GM23338 (cell line): ENCODE measurements around the gene MAP3K13. TPM values are rescaled to one million over a fixed set of nuclear protein-coding genes. Genes with fewer than 3 reads are reported as not detected.

Experiments
- ATAC-seq: fragments of 200-7000 bp; cut with Tn5 transposase; 3 replicates; pipeline ENCODE4 v1.9.1; 2020
- DNase-seq: peaks from one replicate; pipeline ENCODE4 v3.0.0-alpha.2; 2015; ENCODE audit warnings: low spot score
- H2AFZ ChIP-seq: fragments of 200-600 bp; sonication (generic); 2 replicates; pipeline ENCODE4 v1.8.0; 2016; ENCODE audit warnings: antibody characterized with exemption, mild to moderate bottlenecking, moderate library complexity
- H3F3A ChIP-seq: fragments of 200-600 bp; sonication (generic); replicated peaks from 2 replicates; pipeline ENCODE4 v1.8.0; 2017; ENCODE audit warnings: antibody characterized with exemption, mixed run types, low read depth
- H3K27ac ChIP-seq: fragments of 200-600 bp; sonication (generic); 2 replicates; pipeline ENCODE4 v1.6.1; 2016; ENCODE audit warnings: low read depth
- H3K27me3 ChIP-seq: fragments of 200-600 bp; sonication (generic); 2 replicates; pipeline ENCODE4 v1.8.0; 2016; ENCODE audit warnings: mild to moderate bottlenecking, mixed run types, moderate library complexity; ENCODE audit not compliant: insufficient read depth
- H3K36me3 ChIP-seq: fragments of 200-600 bp; sonication (generic); 2 replicates; pipeline ENCODE4 v1.8.0; 2016; ENCODE audit warnings: mild to moderate bottlenecking; ENCODE audit not compliant: insufficient read depth
- H3K4me1 ChIP-seq: fragments of 200-600 bp; sonication (generic); 2 replicates; pipeline ENCODE4 v1.8.0; 2016; ENCODE audit warnings: mild to moderate bottlenecking, moderate library complexity; ENCODE audit not compliant: insufficient read depth
- H3K4me2 ChIP-seq: fragments of 200-600 bp; sonication (generic); 2 replicates; pipeline ENCODE4 v1.7.1; 2017; ENCODE audit warnings: mixed run types
- H3K4me3 ChIP-seq: fragments of 200-600 bp; sonication (generic); 2 replicates; pipeline ENCODE4 v1.6.1; 2016; ENCODE audit warnings: mixed run types
- H3K79me2 ChIP-seq: fragments of 200-600 bp; sonication (generic); replicated peaks from 2 replicates; pipeline ENCODE4 v1.8.0; 2017; ENCODE audit warnings: mild to moderate bottlenecking; ENCODE audit not compliant: insufficient read depth
- H3K9me2 ChIP-seq: fragments of 200-600 bp; sonication (generic); 2 replicates; pipeline ENCODE4 v1.8.0; 2017; ENCODE audit not compliant: insufficient read depth
- H4K20me1 ChIP-seq: fragments of 200-600 bp; sonication (generic); replicated peaks from 2 replicates; pipeline ENCODE4 v1.8.0; 2017; ENCODE audit warnings: mild to moderate bottlenecking; ENCODE audit not compliant: insufficient read depth
- H3K27ac Mint-ChIP-seq: 2 replicates; pipeline ENCODE4 v1.8.0; 2020; ENCODE audit warnings: inconsistent platforms, mild to moderate bottlenecking, moderate library complexity, mixed read lengths
- H3K27me3 Mint-ChIP-seq: 3 replicates; pipeline ENCODE4 v1.8.0; 2022; ENCODE audit warnings: low read depth, mild to moderate bottlenecking, moderate library complexity, mixed read lengths, inconsistent platforms; ENCODE audit not compliant: insufficient read depth, poor library complexity
- H3K36me3 Mint-ChIP-seq: 3 replicates; pipeline ENCODE4 v1.8.0; 2021; ENCODE audit warnings: low read depth, mild to moderate bottlenecking, inconsistent platforms, moderate library complexity, mixed read lengths
- H3K4me1 Mint-ChIP-seq: 3 replicates; pipeline ENCODE4 v1.8.0; 2020; ENCODE audit warnings: mild to moderate bottlenecking, inconsistent platforms, mixed read lengths
- H3K4me3 Mint-ChIP-seq: 3 replicates; pipeline ENCODE4 v1.8.0; 2021; ENCODE audit warnings: moderate library complexity, mild to moderate bottlenecking, inconsistent platforms, mixed read lengths
- H3K9me3 Mint-ChIP-seq: 3 replicates; pipeline ENCODE4 v1.8.0; 2020; ENCODE audit warnings: moderate library complexity, mild to moderate bottlenecking, inconsistent platforms, mixed read lengths
- CREB1 ChIP-seq: fragments of 250-450 bp; sonication (Bioruptor Pico); IDR thresholded peaks from 2 replicates; pipeline ENCODE4 v1.5.0; 2020; ENCODE audit warnings: low read depth, mild to moderate bottlenecking, moderate library complexity
- EZH2 ChIP-seq: fragments of 200-600 bp; sonication (generic); IDR thresholded peaks from one replicate; pipeline ENCODE4 v1.8.0; 2017; ENCODE audit warnings: antibody characterized with exemption, mild to moderate bottlenecking, low read depth; ENCODE audit not compliant: unreplicated experiment
- EZH2phosphoT487 ChIP-seq: fragments of 200-600 bp; sonication (generic); IDR thresholded peaks from one replicate; pipeline ENCODE4 v1.8.1; 2018; ENCODE audit warnings: antibody characterized with exemption; ENCODE audit not compliant: unreplicated experiment
- NANOG ChIP-seq: IDR thresholded peaks from 2 replicates; pipeline ENCODE4 v1.6.1; 2016; ENCODE audit warnings: antibody characterized with exemption, borderline replicate concordance
- POLR2AphosphoS5 ChIP-seq: IDR thresholded peaks from 2 replicates; pipeline ENCODE4 v1.6.1; 2016; ENCODE audit warnings: antibody characterized with exemption, low read depth
- STAT1 ChIP-seq: IDR thresholded peaks from one replicate; pipeline ENCODE4 v1.6.1; 2016; ENCODE audit warnings: antibody characterized with exemption; ENCODE audit not compliant: unreplicated experiment
- ZNF114 ChIP-seq: fragments of 250-450 bp; sonication (Bioruptor Pico); IDR thresholded peaks from 2 replicates; pipeline ENCODE4 v1.5.0; 2020; ENCODE audit warnings: mild to moderate bottlenecking, moderate library complexity
- polyA plus RNA-seq: library from polyadenylated mRNA; unstranded; fragments of >200 nt; fragmentation: Nextera tagmentation; extraction: Ambion mirVana; gene quantifications from 2 replicates; pipeline ENCODE4 v1.2.1, GENCODE V29; 2016
- total RNA-seq: library from RNA; depleted of rRNA; stranded (reverse); fragments of >200 nt; shearing (Covaris generic); gene quantifications from 2 replicates; pipeline ENCODE4 v1.2.3, GENCODE V29; 2014
- TF ChIP-seq, protein P1 (sequence below): fragments of 250-450 bp; sonication (Bioruptor Pico); IDR thresholded peaks from 2 replicates; pipeline ENCODE4 v1.5.0; 2020; ENCODE audit warnings: mild to moderate bottlenecking, moderate library complexity
- TF ChIP-seq, protein P2 (sequence below): IDR thresholded peaks from 2 replicates; pipeline ENCODE4 v1.6.1; 2016; ENCODE audit warnings: antibody characterized with exemption
- TF ChIP-seq, protein P3 (sequence below), 2 experiments: fragments of 200-600 bp in 1 of 2; sonication (generic) in 1 of 2; conservative IDR thresholded peaks; 2 replicates each; pipeline versions ENCODE4 v1.5.1 to v1.6.1; 2016 to 2017; ENCODE audit warnings: antibody characterized with exemption in 2 of 2, low read depth in 2 of 2, mild to moderate bottlenecking in 2 of 2, moderate library complexity in 1 of 2

The MAP3K13 gene
- total and polyA plus RNA-seq, 2 experiments from 2014 or later, result 10.7 to 129 TPM

GRCh38 chr3:185444329-185444728, 81.4 kb downstream of the MAP3K13 start (continued):
- TF ChIP-seq, protein P1, sequence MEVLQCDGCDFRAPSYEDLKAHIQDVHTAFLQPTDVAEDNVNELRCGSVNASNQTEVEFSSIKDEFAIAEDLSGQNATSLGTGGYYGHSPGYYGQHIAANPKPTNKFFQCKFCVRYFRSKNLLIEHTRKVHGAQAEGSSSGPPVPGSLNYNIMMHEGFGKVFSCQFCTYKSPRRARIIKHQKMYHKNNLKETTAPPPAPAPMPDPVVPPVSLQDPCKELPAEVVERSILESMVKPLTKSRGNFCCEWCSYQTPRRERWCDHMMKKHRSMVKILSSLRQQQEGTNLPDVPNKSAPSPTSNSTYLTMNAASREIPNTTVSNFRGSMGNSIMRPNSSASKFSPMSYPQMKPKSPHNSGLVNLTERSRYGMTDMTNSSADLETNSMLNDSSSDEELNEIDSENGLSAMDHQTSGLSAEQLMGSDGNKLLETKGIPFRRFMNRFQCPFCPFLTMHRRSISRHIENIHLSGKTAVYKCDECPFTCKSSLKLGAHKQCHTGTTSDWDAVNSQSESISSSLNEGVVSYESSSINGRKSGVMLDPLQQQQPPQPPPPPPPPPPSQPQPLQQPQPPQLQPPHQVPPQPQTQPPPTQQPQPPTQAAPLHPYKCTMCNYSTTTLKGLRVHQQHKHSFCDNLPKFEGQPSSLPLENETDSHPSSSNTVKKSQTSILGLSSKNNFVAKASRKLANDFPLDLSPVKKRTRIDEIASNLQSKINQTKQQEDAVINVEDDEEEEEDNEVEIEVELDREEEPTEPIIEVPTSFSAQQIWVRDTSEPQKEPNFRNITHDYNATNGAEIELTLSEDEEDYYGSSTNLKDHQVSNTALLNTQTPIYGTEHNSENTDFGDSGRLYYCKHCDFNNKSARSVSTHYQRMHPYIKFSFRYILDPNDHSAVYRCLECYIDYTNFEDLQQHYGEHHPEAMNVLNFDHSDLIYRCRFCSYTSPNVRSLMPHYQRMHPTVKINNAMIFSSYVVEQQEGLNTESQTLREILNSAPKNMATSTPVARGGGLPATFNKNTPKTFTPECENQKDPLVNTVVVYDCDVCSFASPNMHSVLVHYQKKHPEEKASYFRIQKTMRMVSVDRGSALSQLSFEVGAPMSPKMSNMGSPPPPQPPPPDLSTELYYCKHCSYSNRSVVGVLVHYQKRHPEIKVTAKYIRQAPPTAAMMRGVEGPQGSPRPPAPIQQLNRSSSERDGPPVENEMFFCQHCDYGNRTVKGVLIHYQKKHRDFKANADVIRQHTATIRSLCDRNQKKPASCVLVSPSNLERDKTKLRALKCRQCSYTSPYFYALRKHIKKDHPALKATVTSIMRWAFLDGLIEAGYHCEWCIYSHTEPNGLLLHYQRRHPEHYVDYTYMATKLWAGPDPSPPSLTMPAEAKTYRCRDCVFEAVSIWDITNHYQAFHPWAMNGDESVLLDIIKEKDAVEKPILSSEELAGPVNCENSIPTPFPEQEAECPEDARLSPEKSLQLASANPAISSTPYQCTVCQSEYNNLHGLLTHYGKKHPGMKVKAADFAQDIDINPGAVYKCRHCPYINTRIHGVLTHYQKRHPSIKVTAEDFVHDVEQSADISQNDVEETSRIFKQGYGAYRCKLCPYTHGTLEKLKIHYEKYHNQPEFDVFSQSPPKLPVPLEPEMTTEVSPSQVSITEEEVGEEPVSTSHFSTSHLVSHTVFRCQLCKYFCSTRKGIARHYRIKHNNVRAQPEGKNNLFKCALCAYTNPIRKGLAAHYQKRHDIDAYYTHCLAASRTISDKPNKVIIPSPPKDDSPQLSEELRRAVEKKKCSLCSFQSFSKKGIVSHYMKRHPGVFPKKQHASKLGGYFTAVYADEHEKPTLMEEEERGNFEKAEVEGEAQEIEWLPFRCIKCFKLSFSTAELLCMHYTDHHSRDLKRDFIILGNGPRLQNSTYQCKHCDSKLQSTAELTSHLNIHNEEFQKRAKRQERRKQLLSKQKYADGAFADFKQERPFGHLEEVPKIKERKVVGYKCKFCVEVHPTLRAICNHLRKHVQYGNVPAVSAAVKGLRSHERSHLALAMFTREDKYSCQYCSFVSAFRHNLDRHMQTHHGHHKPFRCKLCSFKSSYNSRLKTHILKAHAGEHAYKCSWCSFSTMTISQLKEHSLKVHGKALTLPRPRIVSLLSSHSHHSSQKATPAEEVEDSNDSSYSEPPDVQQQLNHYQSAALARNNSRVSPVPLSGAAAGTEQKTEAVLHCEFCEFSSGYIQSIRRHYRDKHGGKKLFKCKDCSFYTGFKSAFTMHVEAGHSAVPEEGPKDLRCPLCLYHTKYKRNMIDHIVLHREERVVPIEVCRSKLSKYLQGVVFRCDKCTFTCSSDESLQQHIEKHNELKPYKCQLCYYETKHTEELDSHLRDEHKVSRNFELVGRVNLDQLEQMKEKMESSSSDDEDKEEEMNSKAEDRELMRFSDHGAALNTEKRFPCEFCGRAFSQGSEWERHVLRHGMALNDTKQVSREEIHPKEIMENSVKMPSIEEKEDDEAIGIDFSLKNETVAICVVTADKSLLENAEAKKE (CRISPR knock-in tag), result no peak

GRCh38 chr3:185448107-185448506, 85.2 kb downstream of the MAP3K13 start:
- Histone ChIP-seq H3K27me3 (no peaks in the 10 kb centered on the region), H3K4me1 (no peaks in the 10 kb centered on the region), H3K4me3 (no peak overlapping the region), H2AFZ (no peak overlapping the region), H3K4me2 (no peak overlapping the region), H3K27ac (no peak overlapping the region), H4K20me1 (no peaks in the 10 kb centered on the region), H3K79me2 (no peaks in the 10 kb centered on the region), H3K36me3 (no peaks in the 10 kb centered on the region), H3F3A (no peaks in the 10 kb centered on the region), H3K9me2 (no peaks in the 10 kb centered on the region)
- Mint-ChIP-seq H3K27ac (no peak overlapping the region), H3K4me1 (no peaks in the 10 kb centered on the region), H3K36me3 (no peaks in the 10 kb centered on the region), H3K9me3 (no peaks in the 10 kb centered on the region), H3K4me3 (no peak overlapping the region), H3K27me3 (no peaks in the 10 kb centered on the region)
- ATAC-seq (no peak), DNase-seq (no peak)
- no peak for TF ChIP-seq POLR2AphosphoS5
- no peak for TF ChIP-seq CREB1 (CRISPR knock-in tag)
- TF ChIP-seq, protein P2, sequence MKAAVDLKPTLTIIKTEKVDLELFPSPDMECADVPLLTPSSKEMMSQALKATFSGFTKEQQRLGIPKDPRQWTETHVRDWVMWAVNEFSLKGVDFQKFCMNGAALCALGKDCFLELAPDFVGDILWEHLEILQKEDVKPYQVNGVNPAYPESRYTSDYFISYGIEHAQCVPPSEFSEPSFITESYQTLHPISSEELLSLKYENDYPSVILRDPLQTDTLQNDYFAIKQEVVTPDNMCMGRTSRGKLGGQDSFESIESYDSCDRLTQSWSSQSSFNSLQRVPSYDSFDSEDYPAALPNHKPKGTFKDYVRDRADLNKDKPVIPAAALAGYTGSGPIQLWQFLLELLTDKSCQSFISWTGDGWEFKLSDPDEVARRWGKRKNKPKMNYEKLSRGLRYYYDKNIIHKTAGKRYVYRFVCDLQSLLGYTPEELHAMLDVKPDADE, result no peak
- TF ChIP-seq, protein P3, sequence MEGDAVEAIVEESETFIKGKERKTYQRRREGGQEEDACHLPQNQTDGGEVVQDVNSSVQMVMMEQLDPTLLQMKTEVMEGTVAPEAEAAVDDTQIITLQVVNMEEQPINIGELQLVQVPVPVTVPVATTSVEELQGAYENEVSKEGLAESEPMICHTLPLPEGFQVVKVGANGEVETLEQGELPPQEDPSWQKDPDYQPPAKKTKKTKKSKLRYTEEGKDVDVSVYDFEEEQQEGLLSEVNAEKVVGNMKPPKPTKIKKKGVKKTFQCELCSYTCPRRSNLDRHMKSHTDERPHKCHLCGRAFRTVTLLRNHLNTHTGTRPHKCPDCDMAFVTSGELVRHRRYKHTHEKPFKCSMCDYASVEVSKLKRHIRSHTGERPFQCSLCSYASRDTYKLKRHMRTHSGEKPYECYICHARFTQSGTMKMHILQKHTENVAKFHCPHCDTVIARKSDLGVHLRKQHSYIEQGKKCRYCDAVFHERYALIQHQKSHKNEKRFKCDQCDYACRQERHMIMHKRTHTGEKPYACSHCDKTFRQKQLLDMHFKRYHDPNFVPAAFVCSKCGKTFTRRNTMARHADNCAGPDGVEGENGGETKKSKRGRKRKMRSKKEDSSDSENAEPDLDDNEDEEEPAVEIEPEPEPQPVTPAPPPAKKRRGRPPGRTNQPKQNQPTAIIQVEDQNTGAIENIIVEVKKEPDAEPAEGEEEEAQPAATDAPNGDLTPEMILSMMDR (conservative IDR thresholded peaks at IDR 0.05; ENCODE audit: low read depth in 2 of 2), result no peak
- no peak for TF ChIP-seq EZH2
- TF ChIP-seq STAT1, result no peak
- TF ChIP-seq ZNF114 (CRISPR knock-in tag), result no peak
- no peak for TF ChIP-seq NANOG
- no peak for TF ChIP-seq EZH2phosphoT487
